T47D (cell line): ENCODE data around the gene PLIN4.
"Not testable (repeated sequence)": the region's sequence is repeated elsewhere in the genome, so short reads cannot be mapped to it uniquely, and the experiment has no call there.

Experiments used
- DNase-seq, 2 experiments: peaks; one replicate each; pipeline versions ENCODE4 v3.0.0 to v3.0.0-alpha.2; 2011 to 2012; ENCODE audit warnings: low read depth in 1 of 2, low spot score in 1 of 2
- JUND ChIP-seq: IDR thresholded peaks from 2 replicates; pipeline ENCODE4 v1.6.1; 2012; ENCODE audit warnings: low read depth
- in situ Hi-C: cut with HindIII; loops from 2 replicates; pipeline ENCODE4 v1.10.0; 2016; ENCODE audit warnings: low sequenced_read_pairs, low pct_unique_long_range_greater_than_20kb

PLIN4 gene

DNA sequence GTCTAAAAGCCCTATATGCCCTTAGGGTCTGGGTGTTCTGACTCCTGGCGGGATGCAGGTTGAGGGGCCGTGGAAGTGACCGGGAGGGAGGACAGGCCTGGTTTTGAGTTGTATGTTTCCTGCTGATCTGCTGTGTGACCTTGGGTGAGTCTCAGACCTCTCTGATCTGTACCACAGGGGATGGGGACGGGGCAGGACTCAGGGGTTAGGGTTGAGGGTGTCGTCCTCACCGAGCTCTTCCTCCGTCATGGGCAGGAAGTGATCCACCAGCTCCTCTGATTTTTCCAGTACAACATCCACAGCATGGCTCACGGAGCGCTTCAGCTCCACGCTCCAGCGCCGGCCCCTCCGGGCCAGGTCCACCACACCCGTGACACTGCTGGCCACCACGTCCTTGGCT lies 10.6 kb upstream of the PLIN4 start:
- in situ Hi-C loops, result no loop called here

DNA sequence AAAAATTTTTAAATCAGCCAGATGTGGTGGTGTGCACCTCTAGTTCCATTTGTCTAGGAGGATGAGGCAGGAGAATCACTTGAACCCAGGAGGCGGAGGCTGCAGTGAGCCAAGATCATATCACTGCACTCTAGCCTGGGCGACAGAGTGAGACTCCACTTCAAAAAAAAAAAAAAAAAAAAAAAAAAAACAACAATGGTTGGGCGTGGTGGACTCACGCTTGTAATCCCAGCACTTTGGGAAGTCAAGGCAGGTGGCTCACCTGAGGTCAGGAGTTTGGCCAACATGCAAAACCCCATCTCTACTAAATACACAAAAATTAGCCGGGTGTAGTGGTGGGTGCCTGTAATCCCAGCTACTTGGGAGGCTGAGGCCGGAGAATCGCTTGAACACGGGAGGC lies 9.1 kb upstream of the PLIN4 start:
- DNase-seq, in situ Hi-C loops: not testable (repeated sequence)

More for the DNA sequence above, 10.6 kb upstream of the PLIN4 start:
- no peak for TF ChIP-seq JUND
- no peak for DNase-seq

DNA sequence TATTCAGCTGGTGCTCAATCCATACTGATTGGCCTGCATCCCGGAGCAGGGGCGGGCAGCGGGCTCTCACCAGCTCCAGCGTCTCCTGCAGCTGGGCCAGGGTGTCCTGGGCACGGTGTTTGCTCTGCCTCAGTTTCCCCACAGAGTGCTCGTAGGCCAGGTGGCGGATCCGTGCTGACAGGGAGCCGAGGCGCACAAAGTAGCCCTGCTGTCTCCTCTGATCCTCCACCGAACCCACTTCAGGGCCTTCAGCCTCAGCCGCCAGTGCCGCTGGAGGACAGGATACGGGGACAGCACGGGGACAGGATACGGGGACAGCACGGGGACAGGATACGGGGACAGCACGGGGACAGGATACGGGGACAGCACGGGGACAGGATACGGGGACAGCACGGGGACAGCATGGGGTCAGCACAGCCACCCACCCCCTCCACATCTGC lies 7.3 kb upstream of the PLIN4 start:
- in situ Hi-C loops, result no loop called here
- TF ChIP-seq JUND, result no peak

DNA sequence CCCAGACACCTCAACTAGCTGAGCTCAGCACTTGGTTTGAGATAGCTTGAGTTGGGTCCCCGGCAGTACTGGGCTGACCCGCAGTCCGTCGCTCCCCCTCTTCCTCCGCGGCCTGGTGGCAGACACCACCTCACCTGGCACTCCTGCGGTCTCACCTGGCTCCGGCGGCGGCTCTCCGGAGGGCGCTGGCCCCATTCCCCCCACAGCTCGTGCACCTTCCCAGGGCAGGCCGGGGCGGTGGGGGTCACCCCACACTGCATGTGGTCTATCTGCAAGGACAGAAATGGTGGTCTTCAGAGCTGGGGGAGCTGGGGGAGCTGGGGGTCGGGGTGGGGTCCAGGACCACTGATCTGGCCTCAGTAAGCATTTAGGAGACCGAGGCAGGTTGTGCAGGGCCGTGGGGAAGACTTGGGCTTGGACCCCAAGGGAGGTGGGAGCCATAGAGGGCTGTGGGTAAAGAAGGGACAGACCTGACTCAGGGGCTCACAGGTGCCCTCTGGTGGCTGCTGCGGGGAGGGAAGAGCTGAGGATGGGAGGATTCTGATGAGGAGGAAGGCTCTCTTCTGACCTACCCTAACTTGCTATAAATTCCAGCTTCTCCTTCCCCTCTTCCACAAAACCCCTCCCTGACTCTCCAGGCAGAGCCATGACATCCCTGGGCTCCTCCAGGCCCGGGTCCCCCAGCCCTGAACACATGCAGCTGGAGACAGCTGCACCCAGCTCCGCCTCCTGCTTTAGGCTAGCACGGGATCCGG lies 6.7 kb upstream of the PLIN4 start:
- DNase-seq, result peak; percentile 43 to 51
- no peak for TF ChIP-seq JUND
- in situ Hi-C loops, result no loop called here

More for the DNA sequence above, 7.3 kb upstream of the PLIN4 start:
- DNase-seq, result no peak

DNA sequence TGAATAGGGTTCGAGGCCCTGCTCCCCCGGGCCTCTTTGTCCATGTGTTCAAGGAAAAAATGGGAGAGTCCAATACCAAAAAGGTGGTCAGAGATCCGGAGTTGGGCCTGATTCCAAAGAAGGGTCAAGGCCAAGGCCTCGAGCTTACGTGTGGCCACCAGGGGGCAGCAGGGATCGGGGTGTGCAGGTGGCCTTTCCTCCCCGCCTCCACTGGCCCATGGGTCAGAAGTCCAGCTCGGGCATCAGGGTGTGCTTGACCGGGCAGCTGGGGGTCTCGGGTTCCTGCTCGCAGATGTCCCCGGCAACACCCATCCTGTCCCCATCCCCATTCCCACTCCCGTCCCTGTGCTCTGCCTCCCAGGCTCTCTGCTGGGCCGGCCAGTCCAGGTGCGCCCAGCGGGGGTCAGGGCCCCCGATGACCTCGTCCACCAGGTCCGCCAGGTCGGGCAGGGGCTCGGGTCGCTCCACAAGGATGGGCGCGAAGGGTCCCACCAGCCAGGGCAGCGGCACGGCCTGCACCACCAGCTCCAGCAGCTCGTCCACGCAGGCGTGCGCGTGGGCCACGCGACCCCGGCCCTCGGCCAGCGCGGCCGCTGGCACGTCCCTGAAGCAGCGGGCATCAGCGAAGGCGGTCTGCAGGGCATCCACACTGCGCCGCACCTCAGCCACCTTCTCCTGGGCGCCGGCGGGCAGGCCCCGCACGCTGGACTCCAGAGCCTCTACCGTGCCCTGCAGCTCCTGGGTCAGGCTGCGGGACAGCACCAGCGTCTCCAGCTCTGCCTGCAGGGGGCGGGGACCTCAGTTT lies 5.2 kb upstream of the PLIN4 start:
- in situ Hi-C loops, result no loop called here
- DNase-seq, result peak; percentile 40 to 53

DNA sequence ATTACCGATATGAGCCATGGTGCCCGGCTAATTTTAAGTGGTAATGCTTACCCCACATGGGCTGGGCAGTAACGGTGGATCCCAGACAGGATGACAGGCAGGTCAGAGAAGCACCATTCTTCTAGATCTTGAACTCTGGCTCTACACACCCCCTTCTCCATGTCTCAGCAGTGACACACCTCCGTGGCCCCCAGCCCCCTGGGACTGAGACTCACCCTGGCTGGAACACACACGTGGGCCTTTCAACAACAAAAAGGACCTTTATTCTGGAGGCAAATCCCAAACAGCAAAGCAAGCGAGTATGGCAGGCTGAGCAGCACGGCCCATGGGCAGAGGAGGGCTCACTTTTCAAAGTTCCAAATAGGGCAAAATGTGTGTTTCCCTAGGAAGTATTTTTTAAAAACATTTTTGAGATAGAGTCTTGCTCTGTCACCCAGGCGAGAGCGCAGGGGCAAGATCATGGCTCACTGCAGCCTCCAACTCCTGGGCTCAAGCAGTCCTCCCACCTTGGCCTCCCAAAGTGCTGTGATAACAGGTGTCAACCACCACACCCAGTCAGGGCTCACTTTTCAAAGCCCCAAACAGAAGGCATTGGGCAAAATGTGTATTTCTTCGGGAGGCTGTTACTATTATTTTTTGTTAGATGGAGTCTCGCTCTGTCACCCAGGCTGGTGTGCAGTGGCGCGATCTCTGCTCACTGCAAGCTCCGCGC lies 4.2 kb upstream of the PLIN4 start:
- no peak for TF ChIP-seq JUND
- DNase-seq, result no peak
- in situ Hi-C loops, result no loop called here

More for the DNA sequence above, 5.2 kb upstream of the PLIN4 start:
- TF ChIP-seq JUND, result no peak

DNA sequence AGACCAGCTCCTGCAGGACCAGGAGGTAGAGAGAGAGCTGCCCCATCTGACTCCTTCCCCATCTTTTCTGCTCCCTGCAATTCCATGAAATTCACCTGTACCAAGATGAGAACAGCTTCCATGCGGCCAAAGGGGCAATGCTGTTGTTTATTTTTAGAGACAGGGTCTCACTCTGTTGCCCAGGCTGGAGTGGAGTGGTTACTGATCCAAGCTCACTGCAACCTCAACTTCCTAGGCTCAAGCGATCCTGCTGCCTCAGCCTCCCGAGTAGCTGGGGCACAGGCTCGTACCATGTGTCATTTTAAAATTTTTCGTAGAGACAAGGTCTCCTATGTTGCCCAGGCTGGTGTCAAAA lies 3.6 kb upstream of the PLIN4 start:
- no peak for TF ChIP-seq JUND
- DNase-seq, result no peak
- in situ Hi-C loops, result no loop called here

DNA sequence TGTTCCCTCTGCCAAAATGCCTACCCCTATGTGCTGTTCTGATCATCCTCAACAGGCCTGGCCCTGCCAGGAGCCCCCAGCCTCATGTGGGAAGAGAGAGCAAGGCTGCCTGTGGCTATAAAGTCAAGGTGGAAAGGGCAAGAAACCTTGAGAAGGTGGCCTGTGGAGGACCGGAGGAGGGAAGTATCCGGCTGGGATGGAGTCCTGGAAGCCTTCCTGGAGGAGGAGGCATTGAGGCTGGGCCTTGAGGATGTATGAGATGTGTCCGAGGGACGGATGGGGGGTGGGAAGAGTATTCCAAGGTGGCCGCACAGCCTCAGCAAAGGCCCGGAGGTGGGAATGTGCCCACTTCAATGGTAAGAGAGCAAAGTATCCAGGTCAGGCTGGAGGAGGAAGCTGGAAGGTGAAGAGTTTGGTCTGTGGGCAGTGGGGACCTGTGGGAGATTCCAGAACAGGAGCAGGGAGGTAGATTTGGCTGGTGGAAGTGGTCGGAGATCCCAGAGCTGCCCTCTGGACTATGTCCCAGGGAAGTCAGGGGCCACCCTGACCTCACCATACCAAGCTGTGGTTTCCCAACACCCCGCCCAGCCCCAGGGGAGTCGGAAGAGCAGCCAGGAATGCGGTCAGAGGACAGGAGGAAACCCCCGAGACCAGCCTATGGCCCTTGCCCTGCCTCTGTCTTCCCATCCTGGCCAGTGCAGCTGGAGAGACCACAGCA lies 3.0 kb upstream of the PLIN4 start:
- no peak for TF ChIP-seq JUND
- in situ Hi-C loops, result no loop called here
- no peak for DNase-seq

DNA sequence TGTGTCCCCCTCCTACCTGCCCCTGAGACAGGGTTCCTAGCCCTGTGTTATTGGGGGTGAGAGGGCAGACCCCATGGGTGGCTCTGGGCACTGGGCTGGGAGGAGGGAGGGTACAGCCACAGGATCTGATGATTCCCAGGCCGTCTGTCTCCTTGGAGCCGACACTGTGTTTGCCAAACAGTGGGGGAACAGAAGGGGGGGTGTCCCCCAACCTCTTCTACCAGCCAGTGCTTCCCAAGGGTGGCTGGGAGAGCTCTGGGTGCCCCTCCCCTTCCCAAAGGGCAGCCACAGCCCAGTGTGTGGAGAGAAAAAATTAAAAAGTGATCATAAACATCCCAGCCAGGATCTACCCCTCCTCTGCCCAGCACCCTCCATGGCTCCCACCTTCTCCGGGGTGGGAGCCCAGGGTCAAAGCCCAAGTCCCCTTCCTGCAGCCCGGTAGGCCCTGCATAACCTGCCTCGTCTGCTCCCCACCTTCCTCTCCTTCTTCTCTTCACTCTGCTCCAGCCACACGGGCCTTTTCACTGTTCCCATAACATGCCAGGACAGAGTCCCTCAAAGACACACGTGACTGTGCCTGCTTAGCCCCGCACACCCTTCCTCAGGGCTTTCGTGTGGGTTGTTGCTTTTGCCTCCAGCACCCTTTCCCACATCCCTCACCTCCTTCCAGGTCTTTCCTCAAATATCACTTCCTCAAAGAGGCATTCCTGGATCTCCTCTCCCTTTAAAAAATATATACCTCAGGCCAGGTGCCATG lies 1.4 kb upstream of the PLIN4 start:
- no peak for DNase-seq
- TF ChIP-seq JUND, result no peak
- in situ Hi-C loops, result no loop called here

DNA sequence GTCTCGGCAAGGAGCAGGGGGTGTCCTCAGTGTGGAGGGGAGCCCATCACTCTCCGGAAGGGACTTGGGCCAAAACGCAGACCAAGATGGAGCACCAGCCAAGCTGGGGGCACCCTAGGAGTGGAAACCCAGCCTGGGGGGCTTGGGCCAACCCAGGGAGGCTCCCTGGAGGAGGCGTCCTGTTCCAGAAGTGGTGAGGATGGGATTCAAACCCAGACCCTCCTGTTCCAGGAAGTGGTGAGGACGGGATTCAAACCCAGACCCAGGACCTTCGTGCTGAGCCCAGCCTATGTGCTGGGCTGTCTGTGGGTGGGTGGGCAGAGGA lies 848 bp upstream of the PLIN4 start:
- in situ Hi-C loops, result no loop called here
- no peak for DNase-seq
- no peak for TF ChIP-seq JUND

DNA sequence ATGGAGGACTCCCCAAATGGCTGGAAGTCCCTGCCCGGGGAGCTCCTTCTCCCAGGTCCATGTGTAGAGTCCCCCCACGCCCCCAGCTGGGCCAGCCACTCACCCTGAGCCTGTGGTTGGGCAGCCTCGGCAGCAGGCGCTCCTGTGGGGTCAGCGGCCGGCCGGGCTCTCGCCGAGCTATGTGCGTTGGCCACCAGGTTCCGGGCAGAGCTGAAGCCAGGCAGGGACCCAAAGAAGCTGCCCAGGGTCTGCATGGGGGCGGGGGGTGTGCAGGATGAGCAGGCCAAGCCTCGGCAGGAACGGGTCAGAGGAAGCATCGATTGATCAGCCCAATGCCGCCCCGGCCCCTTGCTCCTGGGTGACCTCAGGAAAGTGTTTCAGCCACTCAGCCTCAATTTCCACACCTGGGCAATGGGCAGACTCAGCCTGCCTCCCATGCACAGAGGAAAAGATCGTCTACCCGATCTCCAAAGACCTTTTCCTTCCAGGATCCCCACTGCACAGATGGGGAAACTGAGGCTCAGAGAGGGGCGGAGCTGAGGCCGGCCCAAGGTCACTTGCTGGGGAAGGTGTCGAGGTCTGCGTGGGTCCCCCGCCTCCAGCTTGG lies 732 bp downstream of the PLIN4 start:
- in situ Hi-C loops, result no loop called here
- no peak for DNase-seq
- no peak for TF ChIP-seq JUND
